SK-N-DZ (cell line): ENCODE results near the gene TEK.

Source experiments
- DNase-seq: peaks from one replicate; pipeline ENCODE4 v3.0.0-alpha.2; 2015; ENCODE audit warnings: low spot score

Gene TEK

GRCh38 chr9:27118916-27119315 is 9.9 kb downstream of the TEK start:
- no peak for DNase-seq

DNA sequence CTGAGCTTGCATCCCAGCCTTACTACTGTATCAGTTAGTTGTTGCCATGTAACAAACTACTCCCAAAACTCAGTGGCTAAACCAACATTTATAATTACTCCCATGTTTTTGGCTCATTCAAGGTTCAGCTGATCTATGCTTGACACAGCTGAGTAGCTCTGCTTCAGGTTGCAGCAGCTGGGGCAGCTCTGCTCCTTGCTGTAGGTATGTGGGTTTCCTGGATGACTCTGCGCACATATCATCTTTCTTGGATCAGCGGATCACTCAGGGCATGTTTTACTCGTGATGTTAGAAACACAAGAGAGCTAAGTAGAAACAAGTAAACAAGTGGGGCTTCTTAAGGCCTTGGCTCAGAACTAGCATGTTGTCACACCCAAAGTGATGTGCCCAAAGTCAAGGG is 15.1 kb downstream of the TEK start:
- DNase-seq = no peak

DNA sequence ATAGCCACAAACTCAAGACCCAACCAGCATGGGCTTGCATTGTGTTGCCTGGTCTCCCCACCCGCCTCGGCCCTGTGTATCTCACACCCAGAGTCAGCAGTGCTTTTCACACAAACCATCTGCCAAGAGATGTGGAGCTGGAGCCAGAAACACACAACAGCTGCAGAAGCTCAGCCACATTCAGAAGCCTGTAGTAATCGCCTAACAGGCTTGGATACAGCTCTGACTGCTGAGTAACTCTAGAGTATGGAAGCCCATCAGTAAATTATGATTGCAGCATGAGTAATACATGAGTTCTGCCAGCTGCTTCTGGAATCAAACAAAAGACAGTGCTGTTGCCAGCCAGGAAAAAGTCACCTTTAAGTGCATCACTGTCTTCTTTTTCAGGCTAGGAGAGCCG is 16.0 kb downstream of the TEK start:
- DNase-seq = no peak

DNA sequence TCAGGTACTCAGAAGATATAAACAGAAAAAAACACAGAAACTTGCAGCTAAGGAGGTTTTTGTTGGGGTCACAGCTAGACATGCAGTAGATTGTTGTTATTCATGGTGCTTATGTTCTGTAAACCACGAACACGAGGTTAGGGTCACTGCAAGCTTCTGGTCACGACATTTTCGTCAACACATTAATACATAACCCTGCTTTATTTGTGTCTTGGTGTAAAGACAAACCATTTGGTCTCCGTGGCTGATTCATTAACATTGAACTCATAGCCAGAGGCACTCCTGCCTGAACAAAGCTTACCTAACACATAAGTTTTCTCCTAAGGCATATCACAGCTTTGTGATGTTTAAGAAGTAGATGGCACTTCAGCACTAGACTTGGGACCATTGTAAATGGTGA is 16.9 kb downstream of the TEK start:
- no peak for DNase-seq

- DNase-seq = no peak
Observed at GRCh38 chr9:27126670-27127069, 17.6 kb downstream of the TEK start.

GRCh38 chr9:27129221-27129620 is 20.2 kb downstream of the TEK start:
- DNase-seq = no peak

DNA sequence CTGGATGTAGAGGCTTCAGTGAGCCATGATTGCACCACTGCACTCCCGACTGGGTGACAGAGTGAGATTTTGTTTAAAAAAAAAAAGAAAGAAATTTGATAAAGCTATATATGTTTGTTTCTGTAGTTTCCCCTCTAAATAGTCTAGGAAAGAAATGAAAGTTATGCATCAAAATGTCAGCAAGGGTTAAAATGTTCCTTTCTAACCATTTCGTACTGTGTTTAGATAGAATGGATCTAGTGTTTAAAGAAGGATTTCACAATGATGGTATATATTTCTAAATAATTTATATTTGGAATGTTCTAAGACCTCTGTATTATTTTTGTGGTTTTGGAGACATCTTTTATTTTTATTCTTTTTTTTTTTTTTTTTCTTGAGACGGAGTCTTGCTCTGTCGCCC is 22.7 kb downstream of the TEK start:
- DNase-seq = no peak

GRCh38 chr9:27133817-27134216 is 24.8 kb downstream of the TEK start:
- no peak for DNase-seq

DNA sequence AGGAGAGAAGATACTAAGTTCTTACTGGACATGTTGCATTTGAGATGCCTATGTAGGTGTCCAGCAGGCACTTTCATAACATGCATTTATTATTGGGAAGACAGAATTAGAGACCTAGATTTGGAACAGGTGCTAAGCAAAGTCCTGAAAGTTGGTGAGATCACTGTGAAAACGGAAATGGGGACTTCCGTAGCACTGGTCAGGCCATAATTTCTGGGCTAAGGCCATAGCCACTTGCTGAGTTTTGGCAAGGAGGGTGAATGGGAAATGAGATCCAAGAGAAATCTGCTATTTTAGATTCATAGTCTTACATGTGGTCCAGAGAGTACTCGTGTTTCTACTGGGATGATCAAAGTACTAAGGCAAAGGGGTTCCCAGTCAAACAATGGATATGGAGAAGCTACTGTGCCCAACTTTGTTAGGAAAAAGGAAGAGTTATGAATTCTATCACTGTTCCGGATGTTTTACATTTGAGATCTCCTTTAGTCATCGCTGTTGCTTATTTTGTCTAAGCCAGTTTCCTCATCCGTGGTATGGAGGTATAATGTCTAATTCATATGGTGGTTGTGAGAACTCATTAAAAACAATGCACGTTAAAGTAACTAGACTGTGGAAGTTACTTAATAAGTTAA is 33.4 kb downstream of the TEK start:
- no peak for DNase-seq

DNA sequence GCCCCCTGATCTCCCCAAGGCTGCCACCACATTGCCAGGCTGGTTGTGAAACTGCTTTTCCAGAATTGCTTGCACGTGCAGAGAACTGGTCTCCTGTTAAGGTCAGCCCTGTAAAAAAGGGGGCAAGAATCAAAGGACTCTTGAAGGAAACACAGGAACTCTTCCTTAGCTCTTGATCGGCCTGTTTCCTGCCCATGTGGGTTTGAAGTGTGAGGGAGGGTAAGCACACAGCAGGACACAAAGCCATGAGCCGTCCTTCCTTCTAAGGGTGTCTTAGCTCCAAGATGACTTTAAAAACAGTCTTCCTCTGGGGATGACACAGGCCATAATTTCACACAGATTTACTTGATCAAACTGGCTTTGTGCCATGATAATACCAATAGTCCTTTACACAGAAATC is 36.1 kb downstream of the TEK start:
- no peak for DNase-seq

- no peak for DNase-seq
Observed at GRCh38 chr9:27149651-27150050, 40.6 kb downstream of the TEK start.

GRCh38 chr9:27150746-27151406 is 41.9 kb downstream of the TEK start:
- DNase-seq = no peak

GRCh38 chr9:27151693-27152404 is 42.8 kb downstream of the TEK start:
- no peak for DNase-seq

DNA sequence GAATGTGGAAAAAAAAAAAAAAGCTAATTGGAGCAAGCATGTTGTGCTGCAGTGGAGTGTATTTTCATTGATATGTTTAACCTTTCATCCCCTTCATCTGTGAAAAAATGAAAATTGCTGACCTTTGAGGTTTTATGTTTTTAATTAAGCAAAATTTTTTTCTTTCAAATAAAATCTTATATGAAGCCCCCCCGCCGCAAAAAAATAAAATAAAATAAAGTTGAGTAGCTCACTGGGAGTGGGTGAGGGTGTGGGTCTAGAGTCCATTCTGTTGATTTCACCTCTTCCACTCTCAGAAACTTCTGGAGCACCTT is 43.3 kb downstream of the TEK start:
- no peak for DNase-seq

DNA sequence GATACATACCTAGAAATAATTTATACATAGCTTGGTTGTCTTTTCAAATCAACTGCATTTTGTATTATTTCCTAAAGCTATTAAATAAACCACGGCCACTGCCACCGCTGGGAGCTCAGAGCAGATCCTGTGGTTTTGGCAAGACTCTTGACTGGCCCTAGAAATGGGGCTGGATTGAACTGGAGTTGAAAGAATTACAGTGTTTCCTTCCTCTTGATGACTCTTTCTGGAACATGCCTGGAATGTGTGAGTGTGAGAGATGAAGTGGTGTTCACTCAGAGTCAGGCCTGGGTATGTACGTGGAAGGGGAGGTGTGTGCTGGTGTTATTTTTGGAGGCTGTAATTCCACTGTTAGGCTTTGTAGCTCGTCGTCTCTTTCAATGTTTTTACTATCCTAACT is 45.9 kb downstream of the TEK start:
- no peak for DNase-seq

DNA sequence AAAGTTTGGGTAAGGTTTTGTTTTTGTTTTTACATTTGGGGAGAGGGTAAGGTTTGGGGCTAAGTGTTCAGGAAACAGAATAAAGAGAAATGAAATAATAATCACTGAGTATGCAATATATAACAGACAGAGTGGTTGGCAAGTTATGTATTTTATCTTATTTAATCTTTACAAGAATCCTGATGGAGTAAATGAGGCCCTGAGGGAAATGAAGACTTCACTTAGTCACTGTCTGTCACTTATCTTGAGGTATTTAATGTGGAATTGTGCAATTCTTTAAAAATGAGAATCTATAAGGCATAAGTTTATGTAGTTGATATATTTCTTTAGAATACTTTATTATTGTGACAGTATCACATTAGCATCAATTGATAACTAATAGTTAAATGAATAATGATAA is 48.1 kb downstream of the TEK start:
- no peak for DNase-seq

GRCh38 chr9:27157736-27158135 is 48.7 kb downstream of the TEK start:
- no peak for DNase-seq

DNA sequence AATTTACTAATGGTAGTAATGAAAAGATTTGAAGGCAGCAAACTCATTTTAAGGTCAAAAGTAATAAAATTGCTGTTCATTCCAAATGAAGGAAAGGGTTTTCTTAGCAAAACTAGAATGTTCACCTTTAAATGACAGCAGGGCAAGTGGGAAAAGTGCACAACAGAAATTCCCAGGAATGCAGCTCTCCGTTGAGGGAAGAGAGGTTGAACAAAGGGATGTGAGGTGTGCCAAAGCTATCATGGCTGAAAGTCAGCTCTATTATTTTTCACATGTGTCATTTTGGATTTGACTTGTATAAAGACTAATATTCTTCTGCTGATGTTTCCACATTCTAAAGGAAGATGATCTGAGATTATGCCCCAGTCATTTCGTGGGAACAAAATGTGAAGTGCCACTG is 51.6 kb downstream of the TEK start:
- no peak for DNase-seq

DNA sequence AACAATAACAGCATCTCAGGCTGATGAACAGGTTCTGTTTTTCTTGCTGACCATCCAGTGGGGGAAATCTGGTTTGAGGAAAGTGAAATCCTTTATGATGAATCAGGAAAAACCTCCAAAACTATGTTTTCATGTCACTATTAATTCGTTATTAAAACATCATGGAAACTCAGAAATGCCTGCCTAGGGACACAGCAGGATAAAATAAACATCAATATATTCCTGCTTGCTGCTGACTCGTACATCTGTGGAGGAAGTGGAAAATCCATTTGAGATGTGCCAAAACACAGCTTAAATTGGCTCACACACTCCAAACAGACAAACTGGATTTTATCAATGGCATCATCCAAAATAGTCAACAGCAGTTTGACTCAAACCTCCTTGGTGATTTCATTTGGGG is 53.0 kb downstream of the TEK start:
- DNase-seq = no peak

GRCh38 chr9:27165068-27165467 is 56.0 kb downstream of the TEK start:
- DNase-seq = no peak

GRCh38 chr9:27165670-27166069 is 56.6 kb downstream of the TEK start:
- no peak for DNase-seq

DNA sequence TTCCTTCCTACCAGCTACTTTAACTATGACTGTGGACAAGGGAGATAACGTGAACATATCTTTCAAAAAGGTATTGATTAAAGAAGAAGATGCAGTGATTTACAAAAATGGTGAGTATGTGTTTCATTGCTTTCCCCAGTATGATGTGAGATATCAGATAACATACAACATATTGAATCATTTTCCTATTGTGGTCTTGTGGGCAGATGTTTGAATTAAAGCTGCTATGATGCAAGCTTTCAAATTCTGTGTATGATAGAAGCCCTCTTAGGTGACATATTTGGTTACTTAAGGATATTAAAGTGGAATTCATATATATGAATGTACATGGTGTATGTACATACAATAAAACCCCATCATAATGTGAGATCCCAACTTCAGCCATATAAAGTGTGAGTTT is 59.5 kb downstream of the TEK start:
- no peak for DNase-seq

DNA sequence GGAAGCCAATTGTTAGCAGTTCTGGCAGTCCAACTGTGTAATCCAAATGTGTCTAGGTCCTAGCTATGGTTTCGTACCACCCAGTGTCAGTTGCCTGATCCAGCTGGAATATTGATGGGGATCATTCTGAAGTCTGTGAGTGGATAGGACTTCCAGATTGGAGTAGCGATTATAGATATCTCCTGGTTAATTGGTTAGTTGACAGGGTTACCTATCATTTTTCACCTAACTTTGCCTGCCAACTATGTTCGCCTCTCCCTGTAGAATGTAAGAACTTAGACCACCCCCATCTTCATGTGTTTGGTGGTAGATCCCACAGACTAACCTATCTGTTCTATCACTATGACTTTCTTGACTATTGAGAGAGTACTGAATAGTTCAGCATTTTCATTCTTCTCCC is 59.9 kb downstream of the TEK start:
- DNase-seq = no peak
